C4-2B (cell line): ENCODE results near the gene PTK7.

ENCODE experiments used
- ZFX ChIP-seq: fragments of 450-650 bp; IDR thresholded peaks from 2 replicates; pipeline ENCODE4 v1.6.1; 2017
- TF ChIP-seq, protein P1 (sequence below): fragments of 450-650 bp; conservative IDR thresholded peaks from 2 replicates; pipeline ENCODE4 v1.5.1; 2017; ENCODE audit warnings: mild to moderate bottlenecking

DNA sequence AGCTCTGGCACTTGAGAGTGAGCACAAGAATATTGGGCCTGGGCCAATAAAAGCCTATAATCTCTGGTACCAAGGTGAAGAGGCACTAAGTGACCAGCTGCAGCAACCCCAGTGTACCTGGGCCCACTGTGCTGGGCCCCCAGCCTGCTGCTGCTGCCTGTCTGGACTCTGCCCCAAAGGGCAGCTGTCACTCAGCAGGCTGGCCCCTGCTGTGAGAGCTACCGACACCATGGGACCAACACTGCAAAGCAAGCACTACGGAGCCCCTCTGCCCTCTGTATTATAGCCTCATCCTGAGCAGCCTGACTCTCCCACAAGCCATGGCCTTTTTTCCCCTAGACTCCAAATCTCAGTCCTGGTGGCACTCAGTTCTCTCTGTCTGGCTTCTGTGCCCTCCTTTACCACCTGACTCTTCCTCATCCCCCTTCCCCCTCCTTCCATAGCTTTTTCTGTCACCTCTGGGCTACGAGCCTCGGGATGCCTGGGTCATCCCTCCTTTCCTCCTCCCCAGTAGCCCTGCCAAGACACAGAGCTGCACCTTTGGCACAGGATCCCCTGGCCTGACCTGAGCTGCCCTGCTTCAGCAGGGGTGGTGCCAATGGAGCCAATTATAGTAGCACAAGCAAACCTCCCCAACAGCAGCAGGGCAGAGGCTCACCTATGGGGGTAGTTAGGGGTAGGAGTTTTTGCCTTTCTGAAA lies 40.5 kb upstream of the PTK7 start:
- TF ChIP-seq, protein P1, sequence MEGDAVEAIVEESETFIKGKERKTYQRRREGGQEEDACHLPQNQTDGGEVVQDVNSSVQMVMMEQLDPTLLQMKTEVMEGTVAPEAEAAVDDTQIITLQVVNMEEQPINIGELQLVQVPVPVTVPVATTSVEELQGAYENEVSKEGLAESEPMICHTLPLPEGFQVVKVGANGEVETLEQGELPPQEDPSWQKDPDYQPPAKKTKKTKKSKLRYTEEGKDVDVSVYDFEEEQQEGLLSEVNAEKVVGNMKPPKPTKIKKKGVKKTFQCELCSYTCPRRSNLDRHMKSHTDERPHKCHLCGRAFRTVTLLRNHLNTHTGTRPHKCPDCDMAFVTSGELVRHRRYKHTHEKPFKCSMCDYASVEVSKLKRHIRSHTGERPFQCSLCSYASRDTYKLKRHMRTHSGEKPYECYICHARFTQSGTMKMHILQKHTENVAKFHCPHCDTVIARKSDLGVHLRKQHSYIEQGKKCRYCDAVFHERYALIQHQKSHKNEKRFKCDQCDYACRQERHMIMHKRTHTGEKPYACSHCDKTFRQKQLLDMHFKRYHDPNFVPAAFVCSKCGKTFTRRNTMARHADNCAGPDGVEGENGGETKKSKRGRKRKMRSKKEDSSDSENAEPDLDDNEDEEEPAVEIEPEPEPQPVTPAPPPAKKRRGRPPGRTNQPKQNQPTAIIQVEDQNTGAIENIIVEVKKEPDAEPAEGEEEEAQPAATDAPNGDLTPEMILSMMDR = no peak
- no peak for TF ChIP-seq ZFX
